Skeletal muscle tissue (tissue), 4 donors: ENCODE results near the gene COL9A3. TPM values are rescaled to one million over a fixed set of nuclear protein-coding genes. Genes with fewer than 3 reads are reported as not detected.
"Not testable (repeated sequence)": the region's sequence is repeated elsewhere in the genome, so short reads cannot be mapped to it uniquely, and the experiment has no call there.

ENCODE experiments used
- H3K27ac ChIP-seq: one replicate; pipeline ENCODE4 v1.7.0; 2013; ENCODE audit warnings: mild to moderate bottlenecking, low read depth, low read length, inconsistent platforms
- H3K27me3 ChIP-seq, 3 donors: one replicate each; pipeline ENCODE4 v1.7.0; 2013; ENCODE audit warnings: low read length in 3 of 3; ENCODE audit not compliant: control insufficient read depth in 3 of 3, insufficient read depth in 3 of 3
- H3K36me3 ChIP-seq, 3 donors: one replicate each; pipeline ENCODE4 v1.7.0; 2013; ENCODE audit warnings: low read length in 3 of 3; ENCODE audit not compliant: control insufficient read depth in 3 of 3, insufficient read depth in 3 of 3
- H3K4me1 ChIP-seq, 3 donors: one replicate each; pipeline ENCODE4 v1.7.0; 2013; ENCODE audit warnings: low read length in 3 of 3, mild to moderate bottlenecking in 3 of 3; ENCODE audit not compliant: control insufficient read depth in 3 of 3, insufficient read depth in 3 of 3
- H3K4me3 ChIP-seq, 3 donors: one replicate each; pipeline ENCODE4 v1.7.0; 2013; ENCODE audit warnings: low read length in 3 of 3
- H3K9ac ChIP-seq, 3 donors: one replicate each; pipeline ENCODE4 v1.7.0; 2013; ENCODE audit warnings: low read length in 3 of 3, mild to moderate bottlenecking in 3 of 3, moderate library complexity in 2 of 3, low read depth in 1 of 3
- H3K9me3 ChIP-seq, 3 donors: one replicate each; pipeline ENCODE4 v1.7.0; 2013; ENCODE audit warnings: low read length in 3 of 3; ENCODE audit not compliant: control insufficient read depth in 3 of 3
- total RNA-seq: library from RNA; depleted of rRNA; stranded (reverse); fragments of >200 nt; gene quantifications from one replicate; pipeline ENCODE4 v1.2.3, GENCODE V29; 2014
- donor health status: Osteomylitis.

The COL9A3 gene
- total RNA-seq, 1 donor from 2014 or later, result 8.9 TPM

DNA sequence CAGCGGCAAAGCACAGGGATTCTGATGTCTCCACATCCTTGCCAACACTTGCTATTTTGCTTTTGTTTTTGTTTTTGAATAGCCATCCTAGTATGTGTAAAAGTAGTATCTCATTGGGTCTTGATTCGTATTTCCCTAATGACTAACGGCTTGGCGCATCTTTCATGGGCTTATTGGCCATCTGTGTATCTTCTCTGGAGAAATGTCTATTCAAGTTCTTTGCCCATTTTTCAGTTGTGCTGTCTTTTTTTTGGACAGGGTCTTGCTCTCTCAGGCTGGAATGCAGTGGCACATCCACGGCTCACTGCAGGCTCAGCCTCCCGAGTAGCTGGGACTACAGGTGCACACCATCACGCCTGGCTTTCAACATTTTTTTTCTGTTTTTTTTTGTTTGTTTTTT lies 27.3 kb downstream of the COL9A3 start:
- peaks cover 6 to 13% (median 8%) of the 10 kb centered on the region in 3 donors for H3K27me3 ChIP-seq
- no peak overlapping the region for H3K9ac ChIP-seq
- no peaks in the 10 kb centered on the region for H3K4me1 ChIP-seq
- no peak overlapping the region for H3K4me3 ChIP-seq
- H3K9me3 ChIP-seq, result no peaks in the 10 kb centered on the region
- H3K27ac ChIP-seq, result no peak overlapping the region
- peaks cover 0 to 4% (median 0%) of the 10 kb centered on the region in 3 donors for H3K36me3 ChIP-seq

DNA sequence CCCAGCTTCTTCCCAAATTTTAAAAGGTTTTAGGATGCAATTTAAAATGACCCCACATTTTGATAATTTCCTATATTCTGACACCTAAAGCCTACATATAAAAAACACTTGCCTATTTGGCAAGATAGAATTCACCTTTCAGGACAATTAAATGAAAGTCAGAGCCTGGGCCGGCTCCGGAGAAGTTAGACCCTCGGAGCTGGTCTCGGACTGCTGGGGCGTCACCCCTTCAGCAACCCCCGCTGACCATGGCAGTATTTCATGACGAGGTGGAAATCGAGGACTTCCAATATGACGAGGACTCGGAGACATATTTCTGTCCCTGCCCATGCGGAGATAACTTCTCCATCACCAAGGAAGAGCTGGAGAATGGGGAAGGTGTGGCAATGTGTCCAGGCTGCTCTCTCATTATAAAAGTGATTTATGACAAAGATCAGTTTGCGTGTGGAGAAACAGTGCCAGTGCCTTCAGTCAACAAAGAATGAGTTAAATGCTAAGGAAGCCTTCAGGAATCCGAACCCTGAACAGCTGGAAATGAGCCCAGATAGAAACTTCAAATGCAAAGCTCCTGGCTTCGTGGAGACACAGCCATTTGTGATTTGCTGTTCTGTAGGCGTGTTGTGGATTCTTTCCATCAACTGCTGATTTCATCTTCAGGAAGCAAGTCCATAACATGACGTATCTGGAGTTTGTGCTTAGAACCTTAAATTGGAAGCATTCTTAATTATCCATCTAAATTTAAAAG lies 28.7 kb downstream of the COL9A3 start:
- Histone ChIP-seq H3K4me3 (no peak overlapping the region), H3K27me3 (peaks cover 0 to under 1% (median 0%) of the 10 kb centered on the region in 3 donors), H3K4me1 (no peaks in the 10 kb centered on the region), H3K27ac (no peak overlapping the region), H3K9ac (no peak overlapping the region), H3K9me3 (no peaks in the 10 kb centered on the region), H3K36me3 (peaks cover 0 to 4% (median 0%) of the 10 kb centered on the region in 3 donors)

DNA sequence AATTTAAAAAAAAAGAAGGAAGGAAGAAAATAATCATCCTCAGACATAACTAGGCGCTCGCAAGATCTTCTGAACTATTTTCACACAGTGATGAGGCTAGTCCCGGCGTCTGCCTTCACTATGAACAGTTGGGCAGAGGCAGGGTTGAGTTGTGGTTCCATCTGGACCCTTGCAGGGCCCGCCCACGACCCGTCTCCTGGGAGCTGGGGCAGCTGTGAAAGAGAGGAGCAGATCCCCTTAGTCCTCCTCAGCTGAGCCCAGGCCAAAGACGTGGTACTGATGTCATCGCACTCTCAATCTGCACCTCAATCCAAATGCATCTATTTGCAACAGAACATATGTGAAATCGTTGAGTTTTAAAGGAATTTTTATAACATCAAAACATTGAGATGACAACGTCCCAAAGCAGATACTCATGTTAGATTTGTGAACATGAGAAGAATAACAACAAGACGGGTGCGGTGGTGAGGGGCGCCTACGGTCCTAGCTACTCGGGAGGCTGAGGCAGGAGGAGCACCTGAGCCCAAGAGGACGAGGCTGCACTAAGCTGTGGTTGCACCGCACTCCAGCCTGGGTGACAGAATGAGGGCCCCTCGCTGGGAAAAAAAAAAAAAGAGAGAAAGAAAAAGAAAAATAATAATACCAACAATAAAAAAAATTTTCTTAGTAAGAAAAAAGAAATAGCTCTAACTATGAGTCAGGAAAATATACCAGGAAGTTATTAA lies 29.5 kb downstream of the COL9A3 start:
- Histone ChIP-seq H3K4me3 (no peak overlapping the region), H3K9me3 (no peaks in the 10 kb centered on the region), H3K4me1 (no peaks in the 10 kb centered on the region), H3K27ac (no peak overlapping the region), H3K36me3 (peaks cover 0 to 7% (median 0%) of the 10 kb centered on the region in 3 donors), H3K27me3 (no peaks in the 10 kb centered on the region), H3K9ac (no peak overlapping the region)

DNA sequence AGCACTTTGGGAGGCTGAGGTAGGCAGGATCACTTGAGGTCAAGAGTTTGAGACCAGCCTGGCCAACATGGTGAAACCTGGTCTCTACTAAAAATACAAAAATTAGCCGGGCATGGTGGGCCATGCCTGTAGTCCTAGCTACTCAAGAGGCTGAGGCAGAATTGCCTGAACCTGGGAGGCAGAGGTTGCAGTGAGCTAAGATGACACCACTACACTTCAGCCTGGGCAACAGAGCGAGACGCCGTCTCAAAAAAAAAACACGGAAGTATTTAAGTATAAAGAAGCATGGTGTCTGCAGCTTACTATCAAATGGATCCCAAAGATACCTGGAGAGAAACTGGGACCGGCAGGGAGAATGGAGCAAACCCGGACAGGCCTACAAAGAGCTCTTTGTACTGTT lies 32.1 kb downstream of the COL9A3 start:
- not testable (repeated sequence) for H3K9me3 ChIP-seq, H3K4me1 ChIP-seq, H3K27me3 ChIP-seq, H3K4me3 ChIP-seq, H3K9ac ChIP-seq, H3K27ac ChIP-seq
- peaks cover 4 to 14% (median 10%) of the 10 kb centered on the region in 3 donors for H3K36me3 ChIP-seq

DNA sequence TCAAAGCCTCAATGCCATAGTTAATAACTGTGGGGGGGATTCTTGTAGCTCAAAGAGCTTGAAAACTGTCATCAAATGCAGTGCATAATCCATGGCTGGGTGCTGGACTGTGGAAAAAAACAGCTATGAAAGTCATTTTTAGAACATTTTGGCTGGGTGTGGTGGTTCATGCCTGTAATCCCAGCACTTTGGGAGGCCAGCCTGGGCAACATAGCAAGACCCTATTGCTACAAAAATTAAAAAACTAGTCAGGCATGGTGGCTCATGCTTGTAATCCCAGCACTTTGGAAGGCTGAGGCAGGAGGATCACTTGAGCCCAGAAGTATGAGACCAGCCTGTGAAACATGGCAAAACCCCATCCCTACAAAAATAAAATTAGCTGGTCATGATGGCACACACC lies 32.6 kb downstream of the COL9A3 start:
- Histone ChIP-seq H3K4me3 (no peak overlapping the region), H3K4me1 (no peaks in the 10 kb centered on the region), H3K9me3 (no peaks in the 10 kb centered on the region), H3K9ac (no peak overlapping the region), H3K27me3 (no peaks in the 10 kb centered on the region), H3K36me3 (peaks cover 6 to 14% (median 10%) of the 10 kb centered on the region in 3 donors), H3K27ac (no peak overlapping the region)

DNA sequence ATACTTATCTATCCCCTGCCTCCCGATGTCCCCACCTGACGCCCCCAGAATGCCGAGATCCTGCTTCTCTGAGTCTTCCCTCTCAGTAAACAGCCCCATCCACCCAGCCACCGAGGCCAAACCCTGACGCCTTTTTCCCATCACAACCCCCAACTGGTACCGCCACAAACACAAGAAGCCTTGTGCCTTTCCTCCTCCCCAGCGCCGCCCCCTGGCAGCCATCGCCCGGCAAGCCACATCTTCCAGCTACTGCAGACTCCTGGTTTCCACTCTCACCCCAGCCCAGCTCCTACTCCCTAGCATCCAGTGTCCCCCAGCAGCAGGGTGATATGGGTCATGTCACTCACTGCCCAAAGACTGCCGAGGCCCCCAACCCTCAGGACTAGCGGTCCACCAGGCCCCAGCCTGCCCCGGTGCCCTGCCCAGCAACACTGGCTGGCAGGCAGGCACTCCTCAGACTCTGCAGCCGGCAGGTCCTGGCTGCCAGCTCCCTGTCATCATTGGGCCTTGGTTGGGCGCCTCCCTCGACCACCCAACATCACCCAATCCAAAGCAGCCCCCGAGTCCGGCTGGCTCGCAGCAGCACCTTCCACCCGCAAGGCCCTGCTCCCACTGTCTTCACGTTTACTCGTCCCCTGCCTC lies 33.6 kb downstream of the COL9A3 start:
- peaks cover 6 to 14% (median 10%) of the 10 kb centered on the region in 3 donors for H3K36me3 ChIP-seq
- H3K27ac ChIP-seq, result no peak overlapping the region
- H3K9me3 ChIP-seq, result no peaks in the 10 kb centered on the region
- no peak overlapping the region for H3K4me3 ChIP-seq
- H3K27me3 ChIP-seq, result no peaks in the 10 kb centered on the region
- H3K9ac ChIP-seq, result no peak overlapping the region
- H3K4me1 ChIP-seq, result no peaks in the 10 kb centered on the region

DNA sequence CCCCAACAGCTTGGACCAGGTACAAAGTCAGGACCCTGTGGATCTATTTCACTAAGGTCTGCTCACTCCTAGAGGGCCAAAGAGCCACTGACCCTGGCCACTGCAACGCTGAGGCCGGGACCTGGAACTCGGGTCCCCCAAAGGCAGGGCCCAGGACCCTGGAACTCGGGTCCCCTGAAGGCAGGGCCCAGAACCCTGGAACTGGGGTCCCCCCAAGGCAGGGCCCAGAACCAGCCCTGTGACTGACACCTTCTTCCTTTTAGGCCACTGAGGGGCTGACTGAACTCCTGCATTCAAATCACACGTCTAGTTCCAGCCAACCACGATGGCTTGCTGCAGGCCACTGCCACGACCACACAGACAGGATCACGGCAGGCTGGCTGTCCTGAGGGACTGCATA lies 35.3 kb downstream of the COL9A3 start:
- Histone ChIP-seq H3K9ac (no peak overlapping the region), H3K27ac (no peak overlapping the region), H3K36me3 (peaks cover 11 to 17% (median 15%) of the 10 kb centered on the region in 3 donors), H3K9me3 (no peaks in the 10 kb centered on the region), H3K27me3 (no peaks in the 10 kb centered on the region), H3K4me1 (no peaks in the 10 kb centered on the region), H3K4me3 (no peak overlapping the region)

DNA sequence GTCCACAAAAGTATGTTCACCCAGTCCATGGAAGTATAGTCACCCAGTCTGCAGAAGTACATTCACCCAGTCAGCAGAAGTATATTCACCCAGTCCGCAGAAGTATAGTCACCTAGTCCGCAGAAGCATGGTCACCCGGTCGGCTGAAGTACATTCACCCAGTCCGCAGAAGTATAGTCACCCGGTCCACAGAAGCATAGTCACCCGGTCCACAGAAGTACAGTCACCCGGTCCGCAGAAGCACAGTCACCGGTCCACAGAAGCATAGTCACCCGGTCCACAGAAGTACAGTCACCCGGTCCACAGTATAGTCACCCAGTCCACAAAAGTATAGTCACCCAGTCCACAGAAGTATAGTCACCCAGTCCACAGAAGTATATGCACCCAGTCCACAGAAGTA lies 36.0 kb downstream of the COL9A3 start:
- peaks cover 12 to 19% (median 18%) of the 10 kb centered on the region in 3 donors for H3K36me3 ChIP-seq
- no peak overlapping the region for H3K4me3 ChIP-seq

DNA sequence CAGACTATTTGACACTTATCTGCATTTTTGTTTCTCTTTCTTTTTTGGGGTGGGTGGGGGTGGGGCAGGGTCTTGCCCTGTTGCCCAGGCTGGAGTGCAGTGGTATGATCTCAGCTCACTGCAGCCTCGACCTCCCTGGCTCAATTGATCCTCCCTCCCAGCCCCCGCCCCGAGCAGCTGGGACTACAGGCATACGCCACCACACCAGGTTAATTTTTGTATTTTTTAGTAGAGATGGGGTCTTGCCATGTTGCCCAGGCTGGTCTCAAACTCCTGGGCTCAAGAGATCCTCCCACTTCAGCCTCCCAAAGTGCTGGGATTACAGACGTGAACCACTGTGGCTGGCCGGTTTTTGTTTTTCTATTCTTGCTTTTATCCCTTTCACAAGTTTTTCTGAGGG lies 36.5 kb downstream of the COL9A3 start:
- not testable (repeated sequence) for H3K27me3 ChIP-seq, H3K9me3 ChIP-seq, H3K27ac ChIP-seq, H3K9ac ChIP-seq, H3K4me3 ChIP-seq, H3K4me1 ChIP-seq
- H3K36me3 ChIP-seq, result peaks cover 14 to 19% (median 18%) of the 10 kb centered on the region in 3 donors

More for the DNA sequence above, 36.0 kb downstream of the COL9A3 start:
- Histone ChIP-seq H3K9me3 (no peaks in the 10 kb centered on the region), H3K4me1 (no peaks in the 10 kb centered on the region), H3K27ac (no peak overlapping the region), H3K27me3 (no peaks in the 10 kb centered on the region), H3K9ac (no peak overlapping the region)

DNA sequence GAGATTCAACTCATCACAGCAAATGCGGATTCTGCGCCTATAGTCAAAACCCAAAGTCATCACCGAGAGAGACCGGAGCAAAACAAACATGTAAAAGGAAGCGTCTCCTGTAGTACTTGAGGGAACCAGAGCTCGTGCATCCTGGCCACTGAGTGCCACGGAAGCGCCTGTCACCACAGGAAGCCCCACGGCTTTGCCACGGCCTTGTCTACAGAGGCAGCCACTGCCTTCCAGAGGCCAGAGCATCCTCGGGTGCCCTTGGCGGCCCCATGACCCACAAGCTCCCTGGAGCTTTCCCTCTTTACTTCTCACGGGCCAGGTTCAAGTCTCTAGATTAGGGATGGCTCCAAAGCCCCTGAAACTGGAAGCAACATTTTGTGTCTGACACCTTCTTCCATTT lies 37.3 kb downstream of the COL9A3 start:
- Histone ChIP-seq H3K36me3 (peaks cover 14 to 19% (median 18%) of the 10 kb centered on the region in 3 donors), H3K9me3 (no peaks in the 10 kb centered on the region), H3K27me3 (no peaks in the 10 kb centered on the region), H3K4me3 (no peak overlapping the region), H3K9ac (no peak overlapping the region), H3K4me1 (no peaks in the 10 kb centered on the region), H3K27ac (no peak overlapping the region)
